ENCODE measurements around the gene ZNF716. TPM values are rescaled to one million over a fixed set of nuclear protein-coding genes. Genes with fewer than 3 reads are reported as not detected.

ZNF716 gene
- total RNA-seq = not detected in 2 replicates

DNA sequence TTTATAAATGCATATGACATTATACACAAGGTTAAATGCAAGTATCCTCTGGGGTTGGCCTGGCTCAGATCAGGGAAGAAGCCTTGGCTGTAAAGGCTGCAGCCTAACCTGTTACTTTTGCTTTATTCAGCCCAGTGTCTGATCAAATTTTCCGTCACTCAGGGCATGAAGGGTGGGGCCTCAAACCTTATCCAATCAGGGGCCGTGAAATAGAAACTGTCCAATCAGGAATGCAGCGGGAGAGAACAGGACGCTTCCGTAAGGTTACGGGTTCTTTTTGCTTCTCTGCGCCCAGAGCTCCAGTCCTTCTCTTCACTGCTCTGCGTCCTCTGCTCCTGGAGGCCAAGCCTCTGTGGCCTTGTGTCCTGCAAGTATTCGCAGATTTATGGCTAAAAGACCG is at the start of gene ZNF716:
Gene ZNF716, plus strand, starts transcription at position 274 of the 400 bp plus-strand sequence. Its CDS starts 112 bp downstream, at position 386.

All from mesangial cell (primary cell).